PC-9 (cell line): ENCODE data around the gene CDH18. TPM values are rescaled to one million over a fixed set of nuclear protein-coding genes. Genes with fewer than 3 reads are reported as not detected.
A peak's percentile ranks its signal among the peaks of the same experiment; 100 is the strongest.

Experiments
- BruUV-seq: library from RNA; stranded (reverse); fragments of 400-500 nt; replicated peaks from 2 replicates; lab custom pipeline; 2021; lab: Mats Ljungman, UMichigan
- CTCF ChIA-PET: fragments of 300-600 bp; sonication (Branson Sonifier 250); formaldehyde crosslinking; loops from one replicate; lab custom pipeline; 2022; ENCODE audit warnings: antibody characterized with exemption; lab: Charles Lee
- POLR2A ChIA-PET: fragments of 300-600 bp; sonication (Branson Sonifier 250); formaldehyde crosslinking; loops from one replicate; lab custom pipeline; 2022; ENCODE audit warnings: antibody characterized with exemption; ENCODE audit not compliant: unreplicated experiment; lab: Charles Lee
- DNase-seq, 2 experiments: peaks; one replicate each; pipeline versions ENCODE4 v3.0.0 to v3.0.0-alpha.2; 2015 to 2022; ENCODE audit warnings: mixed read lengths in 1 of 2
- H2AFZ ChIP-seq: fragments of 200-600 bp; sonication (generic); 2 replicates; pipeline ENCODE4 v1.8.1; 2017; ENCODE audit warnings: antibody characterized with exemption
- H3F3A ChIP-seq: fragments of 200-600 bp; sonication (generic); 2 replicates; pipeline ENCODE4 v1.8.1; 2017; ENCODE audit warnings: antibody characterized with exemption, mild to moderate bottlenecking, low read depth; ENCODE audit not compliant: insufficient read depth
- H3K27ac ChIP-seq: fragments of 200-600 bp; sonication (generic); 2 replicates; pipeline ENCODE4 v1.6.1; 2016; ENCODE audit warnings: mixed run types
- H3K27me3 ChIP-seq: fragments of 200-600 bp; sonication (generic); 2 replicates; pipeline ENCODE4 v1.6.1; 2016; ENCODE audit warnings: low read depth, mixed run types; ENCODE audit not compliant: insufficient read depth
- H3K36me3 ChIP-seq: fragments of 200-600 bp; sonication (generic); 2 replicates; pipeline ENCODE4 v1.6.1; 2016; ENCODE audit warnings: low read depth, mixed run types
- H3K4me1 ChIP-seq: fragments of 200-600 bp; sonication (generic); replicated peaks from 2 replicates; pipeline ENCODE4 v1.6.1; 2016; ENCODE audit warnings: mixed run types; ENCODE audit not compliant: insufficient read depth
- H3K4me2 ChIP-seq: fragments of 200-600 bp; sonication (generic); 2 replicates; pipeline ENCODE4 v1.6.1; 2017; ENCODE audit warnings: mixed run types
- H3K4me3 ChIP-seq: fragments of 200-600 bp; sonication (generic); 2 replicates; pipeline ENCODE4 v1.6.1; 2016; ENCODE audit warnings: mixed run types
- H3K79me2 ChIP-seq: fragments of 200-600 bp; sonication (generic); 2 replicates; pipeline ENCODE4 v1.6.1; 2017; ENCODE audit warnings: low read depth, mixed run types
- H3K9me2 ChIP-seq: fragments of 200-600 bp; sonication (generic); 2 replicates; pipeline ENCODE4 v1.8.1; 2017; ENCODE audit warnings: mild to moderate bottlenecking; ENCODE audit not compliant: insufficient read depth
- H3K9me3 ChIP-seq: fragments of 200-600 bp; sonication (generic); 2 replicates; pipeline ENCODE4 v1.8.1; 2016; ENCODE audit warnings: low read depth; ENCODE audit not compliant: insufficient read depth
- H4K20me1 ChIP-seq: fragments of 200-600 bp; sonication (generic); 2 replicates; pipeline ENCODE4 v1.8.1; 2017; ENCODE audit not compliant: insufficient read depth
- EZH2 ChIP-seq: fragments of 200-600 bp; sonication (generic); IDR thresholded peaks from 2 replicates; pipeline ENCODE4 v1.8.0; 2017; ENCODE audit warnings: antibody characterized with exemption, low read depth
- intact Hi-C: fragments of 100-400 bp; cut with micrococcal nuclease; formaldehyde crosslinking; loops from one replicate; pipeline ENCODE4 v1.10.0; 2022; ENCODE audit not compliant: unreplicated experiment
- total RNA-seq: library from RNA; stranded (reverse); gene quantifications from 2 replicates; pipeline ENCODE4 v1.2.3, GENCODE V29; 2021
- TF ChIP-seq, protein P1 (sequence below): fragments of 200-600 bp; sonication (generic); conservative IDR thresholded peaks from 2 replicates; pipeline ENCODE4 v1.6.1; 2017; ENCODE audit warnings: mixed run types, antibody characterized with exemption, mild to moderate bottlenecking, moderate library complexity

The CDH18 gene
- total RNA-seq, 1 experiment from 2014 or later: not detected

DNA sequence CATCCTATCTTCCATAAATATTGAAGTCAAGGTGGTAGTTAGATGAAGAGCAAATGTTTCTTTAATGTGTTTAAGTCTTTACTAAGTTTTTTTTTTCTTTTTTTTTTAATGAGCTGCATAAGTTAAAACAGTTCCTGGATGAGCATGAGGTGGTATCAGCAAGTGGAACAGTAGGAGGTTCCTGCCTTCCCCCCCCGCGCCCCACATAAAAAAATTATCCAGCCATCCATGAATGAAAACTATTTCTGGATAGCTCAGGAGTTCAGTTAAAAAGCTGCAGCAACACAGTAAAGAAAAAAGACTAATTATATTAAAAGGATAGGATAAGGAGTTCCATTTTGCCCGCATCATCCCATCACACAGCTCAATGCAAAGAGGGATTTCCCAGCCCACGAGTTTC, 349.5 kb downstream of the CDH18 start:
- no peak overlapping the region for H3K27ac ChIP-seq
- POLR2A ChIA-PET: no interaction called here
- H2AFZ ChIP-seq: 0 out of 2 replicates have a peak overlapping the region, but pooled peaks have one; percentile 39
- CTCF ChIA-PET: no interaction called here
- intact Hi-C loops: no loop called here
- BruUV-seq: no TSS peak
- no peaks in the 10 kb centered on the region for H3K36me3 ChIP-seq
- H3K4me2 ChIP-seq: no peak overlapping the region
- H3F3A ChIP-seq: no peaks in the 10 kb centered on the region
- no peak for DNase-seq
- no peaks in the 10 kb centered on the region for H3K27me3 ChIP-seq
- H3K79me2 ChIP-seq: no peaks in the 10 kb centered on the region
- no peaks in the 10 kb centered on the region for H3K4me1 ChIP-seq
- no peaks in the 10 kb centered on the region; the same call in none of the 2 replicates for H3K9me2 ChIP-seq
- H4K20me1 ChIP-seq: no peaks in the 10 kb centered on the region
- TF ChIP-seq, protein P1, sequence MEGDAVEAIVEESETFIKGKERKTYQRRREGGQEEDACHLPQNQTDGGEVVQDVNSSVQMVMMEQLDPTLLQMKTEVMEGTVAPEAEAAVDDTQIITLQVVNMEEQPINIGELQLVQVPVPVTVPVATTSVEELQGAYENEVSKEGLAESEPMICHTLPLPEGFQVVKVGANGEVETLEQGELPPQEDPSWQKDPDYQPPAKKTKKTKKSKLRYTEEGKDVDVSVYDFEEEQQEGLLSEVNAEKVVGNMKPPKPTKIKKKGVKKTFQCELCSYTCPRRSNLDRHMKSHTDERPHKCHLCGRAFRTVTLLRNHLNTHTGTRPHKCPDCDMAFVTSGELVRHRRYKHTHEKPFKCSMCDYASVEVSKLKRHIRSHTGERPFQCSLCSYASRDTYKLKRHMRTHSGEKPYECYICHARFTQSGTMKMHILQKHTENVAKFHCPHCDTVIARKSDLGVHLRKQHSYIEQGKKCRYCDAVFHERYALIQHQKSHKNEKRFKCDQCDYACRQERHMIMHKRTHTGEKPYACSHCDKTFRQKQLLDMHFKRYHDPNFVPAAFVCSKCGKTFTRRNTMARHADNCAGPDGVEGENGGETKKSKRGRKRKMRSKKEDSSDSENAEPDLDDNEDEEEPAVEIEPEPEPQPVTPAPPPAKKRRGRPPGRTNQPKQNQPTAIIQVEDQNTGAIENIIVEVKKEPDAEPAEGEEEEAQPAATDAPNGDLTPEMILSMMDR: no peak
- no peak for TF ChIP-seq EZH2
- no peak overlapping the region for H3K4me3 ChIP-seq
- no peaks in the 10 kb centered on the region for H3K9me3 ChIP-seq

DNA sequence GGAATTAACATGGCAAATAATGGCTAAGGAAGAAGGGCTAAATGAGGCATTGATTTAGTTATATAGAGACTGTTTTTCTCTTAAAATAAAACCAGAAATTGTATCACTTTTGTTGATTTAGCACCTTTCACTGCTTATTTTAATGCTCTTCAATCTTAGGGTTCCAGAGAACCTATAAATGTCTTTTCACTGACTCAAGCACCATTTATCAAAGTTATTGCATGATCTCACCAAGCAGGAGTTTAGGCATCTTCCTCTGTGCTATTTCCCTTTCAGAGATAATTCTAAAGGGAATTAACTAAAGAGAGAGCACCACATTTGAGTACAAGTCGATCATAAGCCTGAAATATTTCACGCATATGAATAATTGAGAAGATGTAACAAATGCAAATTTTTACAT, 357.1 kb downstream of the CDH18 start:
- H3K36me3 ChIP-seq: no peaks in the 10 kb centered on the region
- H3K27me3 ChIP-seq: no peaks in the 10 kb centered on the region
- H3K79me2 ChIP-seq: no peaks in the 10 kb centered on the region
- no peak for TF ChIP-seq EZH2
- TF ChIP-seq, protein P1: no peak
- POLR2A ChIA-PET: no interaction called here
- H3F3A ChIP-seq: no peaks in the 10 kb centered on the region
- intact Hi-C loops: no loop called here
- no peak overlapping the region for H2AFZ ChIP-seq
- DNase-seq: peak in 1 of 2 experiments; percentile 13
- H3K4me3 ChIP-seq: no peak overlapping the region
- BruUV-seq: no TSS peak
- H3K4me1 ChIP-seq: no peaks in the 10 kb centered on the region
- no peaks in the 10 kb centered on the region for H3K9me2 ChIP-seq
- H4K20me1 ChIP-seq: no peaks in the 10 kb centered on the region
- H3K9me3 ChIP-seq: no peaks in the 10 kb centered on the region
- no peak overlapping the region for H3K4me2 ChIP-seq
- H3K27ac ChIP-seq: no peak overlapping the region
- CTCF ChIA-PET: interaction anchor here (0.6 kb wide), 1 partner anchor 924 kb away, joined by 3 read pairs; no protein-coding TSS in a partner anchor

DNA sequence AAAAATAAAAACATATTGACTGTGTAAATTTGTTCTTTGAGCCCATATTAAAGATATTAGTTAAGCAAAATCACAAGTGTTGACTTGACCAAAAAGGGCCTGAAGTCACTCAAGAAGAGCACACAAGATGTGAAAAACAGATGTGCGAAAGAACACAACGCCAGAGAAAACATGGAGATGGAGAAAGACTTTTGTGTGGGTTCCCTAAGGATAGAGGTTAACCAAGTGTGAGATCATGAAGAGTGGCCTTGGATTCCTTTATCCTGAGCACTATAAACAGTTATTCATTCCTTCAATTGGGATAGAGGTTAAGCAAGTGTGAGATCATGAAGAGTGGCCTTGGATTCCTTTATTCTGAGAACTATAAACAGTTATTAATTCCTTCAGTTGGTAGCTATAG, 361.8 kb downstream of the CDH18 start:
- Histone ChIP-seq H3K36me3 (no peaks in the 10 kb centered on the region), H3F3A (no peaks in the 10 kb centered on the region), H3K4me2 (no peak overlapping the region), H3K79me2 (no peaks in the 10 kb centered on the region), H3K27me3 (no peaks in the 10 kb centered on the region), H3K4me1 (no peaks in the 10 kb centered on the region), H2AFZ (no peak overlapping the region), H4K20me1 (no peaks in the 10 kb centered on the region), H3K9me3 (no peaks in the 10 kb centered on the region), H3K4me3 (no peak overlapping the region), H3K9me2 (no peaks in the 10 kb centered on the region), H3K27ac (no peak overlapping the region)
- POLR2A ChIA-PET: no interaction called here
- no peak for TF ChIP-seq EZH2
- TF ChIP-seq, protein P1: no peak
- DNase-seq: peak in 1 of 2 experiments; percentile 3
- intact Hi-C loops: no loop called here
- CTCF ChIA-PET: no interaction called here
- no TSS peak for BruUV-seq
